Measurements from ENCODE around the gene ELAVL4. TPM values are rescaled to one million over a fixed set of nuclear protein-coding genes. Genes with fewer than 3 reads are reported as not detected.

ELAVL4 gene
- polyA plus RNA-seq, 3 donors: not detected

- H3K9me3 Mint-ChIP-seq: peaks cover 0 to 5% (median 0%) of the 10 kb centered on the region in 7 donors
- no CpG with 5 or more reads among the region's 3 CpGs for WGBS (ENCODE audit: insufficient coverage)
- intact Hi-C loops (cut with micrococcal nuclease): no loop called here
- peaks cover 3% of the 10 kb centered on the region for H3K4me1 Mint-ChIP-seq
- H3K4me1 ChIP-seq (ENCODE audit: control insufficient read depth in 1 of 2, insufficient read depth in 2 of 2, low read length in 2 of 2): no peaks in the 10 kb centered on the region
- no peaks in the 10 kb centered on the region for H3K9me3 ChIP-seq (replicated peaks in 1 of 2; ENCODE audit: control insufficient read depth in 1 of 2, insufficient read depth in 1 of 2, low read length in 2 of 2)
- no peak for TF ChIP-seq CTCF (IDR thresholded peaks at IDR 0.05)
- H3K27ac ChIP-seq (ENCODE audit: low read depth in 1 of 2, low read length in 2 of 2): no peak overlapping the region
- H3K9ac ChIP-seq (ENCODE audit: insufficient read depth, low read length, poor library complexity, severe bottlenecking): no peak overlapping the region
- H3K27me3 ChIP-seq (ENCODE audit: control insufficient read depth in 2 of 2, insufficient read depth in 2 of 2, low read length in 2 of 2): no peaks in the 10 kb centered on the region
- no peaks in the 10 kb centered on the region for H3K79me2 ChIP-seq (ENCODE audit: insufficient read depth, low read length)
- peaks cover 0 to 2% (median 2%) of the 10 kb centered on the region in 3 donors for H3K27me3 Mint-ChIP-seq (ENCODE audit: low read depth in 3 of 3)
- no peak for DNase-seq
- H3K4me3 Mint-ChIP-seq: no peak overlapping the region
- H3K36me3 Mint-ChIP-seq: no peaks in the 10 kb centered on the region
- H3K36me3 ChIP-seq (replicated peaks in 1 of 2; ENCODE audit: control insufficient read depth in 1 of 2, insufficient read depth in 2 of 2, low read length in 2 of 2): no peaks in the 10 kb centered on the region
- no peak overlapping the region for H2AFZ ChIP-seq (ENCODE audit: insufficient read depth, low read depth, low read length, poor library complexity, severe bottlenecking)
- no peak overlapping the region for H3K4me3 ChIP-seq (replicated peaks in 1 of 3; ENCODE audit: low read depth in 2 of 3, low read length in 3 of 3)
- H3K27ac Mint-ChIP-seq: no peak overlapping the region
- H3K4me2 ChIP-seq (replicated peaks; ENCODE audit: extremely low read depth, low read length, poor library complexity, severe bottlenecking): no peak overlapping the region
- no peaks in the 10 kb centered on the region for H4K20me1 ChIP-seq (ENCODE audit: insufficient read depth, low read length)
Observed at GRCh38 chr1:50095716-50096115, 13.0 kb upstream of the ELAVL4 start.

- peaks cover 3% of the 10 kb centered on the region for H3K4me1 Mint-ChIP-seq
- no peak overlapping the region for H3K4me2 ChIP-seq (replicated peaks; ENCODE audit: extremely low read depth, low read length, poor library complexity, severe bottlenecking)
- H3K9me3 ChIP-seq (replicated peaks in 1 of 2; ENCODE audit: control insufficient read depth in 1 of 2, insufficient read depth in 1 of 2, low read length in 2 of 2): no peaks in the 10 kb centered on the region
- H2AFZ ChIP-seq (ENCODE audit: insufficient read depth, low read depth, low read length, poor library complexity, severe bottlenecking): no peak overlapping the region
- H3K36me3 Mint-ChIP-seq: no peaks in the 10 kb centered on the region
- H3K27ac ChIP-seq (ENCODE audit: low read depth in 1 of 2, low read length in 2 of 2): no peak overlapping the region
- H3K27me3 ChIP-seq (ENCODE audit: control insufficient read depth in 2 of 2, insufficient read depth in 2 of 2, low read length in 2 of 2): no peaks in the 10 kb centered on the region
- no peak overlapping the region for H3K4me3 Mint-ChIP-seq
- H3K27ac Mint-ChIP-seq: no peak overlapping the region
- no peaks in the 10 kb centered on the region for H3K79me2 ChIP-seq (ENCODE audit: insufficient read depth, low read length)
- H3K36me3 ChIP-seq (replicated peaks in 1 of 2; ENCODE audit: control insufficient read depth in 1 of 2, insufficient read depth in 2 of 2, low read length in 2 of 2): no peaks in the 10 kb centered on the region
- H3K4me3 ChIP-seq (replicated peaks in 1 of 3; ENCODE audit: low read depth in 2 of 3, low read length in 3 of 3): no peak overlapping the region
- no peaks in the 10 kb centered on the region for H4K20me1 ChIP-seq (ENCODE audit: insufficient read depth, low read length)
- H3K4me1 ChIP-seq (ENCODE audit: control insufficient read depth in 1 of 2, insufficient read depth in 2 of 2, low read length in 2 of 2): no peaks in the 10 kb centered on the region
- WGBS (ENCODE audit: insufficient coverage): no CpG with 5 or more reads among the region's 2 CpGs
- DNase-seq: no peak
- H3K9me3 Mint-ChIP-seq: peaks cover 0 to 2% (median 0%) of the 10 kb centered on the region in 7 donors
- intact Hi-C loops (cut with micrococcal nuclease): no loop called here
- H3K27me3 Mint-ChIP-seq (ENCODE audit: low read depth in 3 of 3): peaks cover 0 to 2% (median 2%) of the 10 kb centered on the region in 3 donors
- no peak for TF ChIP-seq CTCF (IDR thresholded peaks at IDR 0.05)
- no peak overlapping the region for H3K9ac ChIP-seq (ENCODE audit: insufficient read depth, low read length, poor library complexity, severe bottlenecking)
Observed at GRCh38 chr1:50097021-50097679, 11.6 kb upstream of the ELAVL4 start.

Measured in CD14-positive monocyte (primary cell).